ENCODE measurements around the gene PLXDC1. TPM values are rescaled to one million over a fixed set of nuclear protein-coding genes. Genes with fewer than 3 reads are reported as not detected.
"Not testable (repeated sequence)": the region's sequence is repeated elsewhere in the genome, so short reads cannot be mapped to it uniquely, and the experiment has no call there.

PLXDC1 gene
- total RNA-seq, 1 experiment from 2014 or later = 0.75 TPM

DNA sequence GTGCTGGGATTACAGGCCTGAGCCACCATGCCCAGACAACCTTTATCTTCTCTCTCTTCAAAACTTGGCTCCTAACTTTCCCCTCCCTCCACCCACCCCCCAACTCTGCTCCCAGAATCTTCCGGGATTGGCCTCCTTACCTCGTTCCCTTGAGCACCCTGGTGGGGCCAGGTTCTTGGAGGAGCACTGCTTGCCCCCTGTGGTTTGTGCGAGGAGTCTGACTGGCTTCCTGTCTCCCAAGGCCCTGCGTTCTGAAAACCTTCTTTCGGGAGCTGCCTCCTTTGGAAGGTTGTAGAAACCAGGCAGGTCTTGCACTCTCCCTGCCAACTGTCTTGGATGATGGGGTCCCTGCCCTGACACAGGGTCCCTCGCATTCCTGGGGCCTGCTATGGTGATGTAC lies 19.8 kb downstream of the PLXDC1 start:
- Histone ChIP-seq H3K9me3 (ENCODE audit: low read depth, low read length, poor library complexity, severe bottlenecking) (no peaks in the 10 kb centered on the region), H3K27ac (ENCODE audit: low read depth, low read length, poor library complexity, severe bottlenecking) (no peak overlapping the region), H3K4me3 (ENCODE audit: low read depth, low read length, poor library complexity, severe bottlenecking) (no peak overlapping the region), H3K27me3 (replicated peaks; ENCODE audit: insufficient read depth, low read depth, low read length, poor library complexity) (no peaks in the 10 kb centered on the region), H3K4me1 (ENCODE audit: insufficient read depth, low read length, poor library complexity, severe bottlenecking) (no peaks in the 10 kb centered on the region), H3K36me3 (ENCODE audit: insufficient read depth, low read length, poor library complexity, severe bottlenecking) (no peaks in the 10 kb centered on the region)
- POLR2A ChIA-PET (ENCODE audit: low non-redundant PET) = no interaction called here
- intact Hi-C loops (cut with micrococcal nuclease; ENCODE audit: unreplicated experiment) = no loop called here
- no peak for TF ChIP-seq EZH2 (IDR thresholded peaks at IDR 0.05; ENCODE audit: borderline replicate concordance, low read depth, low read length, poor library complexity, severe bottlenecking)
- TF ChIP-seq, protein P1, sequence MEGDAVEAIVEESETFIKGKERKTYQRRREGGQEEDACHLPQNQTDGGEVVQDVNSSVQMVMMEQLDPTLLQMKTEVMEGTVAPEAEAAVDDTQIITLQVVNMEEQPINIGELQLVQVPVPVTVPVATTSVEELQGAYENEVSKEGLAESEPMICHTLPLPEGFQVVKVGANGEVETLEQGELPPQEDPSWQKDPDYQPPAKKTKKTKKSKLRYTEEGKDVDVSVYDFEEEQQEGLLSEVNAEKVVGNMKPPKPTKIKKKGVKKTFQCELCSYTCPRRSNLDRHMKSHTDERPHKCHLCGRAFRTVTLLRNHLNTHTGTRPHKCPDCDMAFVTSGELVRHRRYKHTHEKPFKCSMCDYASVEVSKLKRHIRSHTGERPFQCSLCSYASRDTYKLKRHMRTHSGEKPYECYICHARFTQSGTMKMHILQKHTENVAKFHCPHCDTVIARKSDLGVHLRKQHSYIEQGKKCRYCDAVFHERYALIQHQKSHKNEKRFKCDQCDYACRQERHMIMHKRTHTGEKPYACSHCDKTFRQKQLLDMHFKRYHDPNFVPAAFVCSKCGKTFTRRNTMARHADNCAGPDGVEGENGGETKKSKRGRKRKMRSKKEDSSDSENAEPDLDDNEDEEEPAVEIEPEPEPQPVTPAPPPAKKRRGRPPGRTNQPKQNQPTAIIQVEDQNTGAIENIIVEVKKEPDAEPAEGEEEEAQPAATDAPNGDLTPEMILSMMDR (conservative IDR thresholded peaks at IDR 0.05; ENCODE audit: low read depth, low read length) = no peak
- no TSS peak for BruUV-seq (replicated peaks)
- CTCF ChIA-PET = no interaction called here
- no peak for DNase-seq (ENCODE audit: low spot score)

DNA sequence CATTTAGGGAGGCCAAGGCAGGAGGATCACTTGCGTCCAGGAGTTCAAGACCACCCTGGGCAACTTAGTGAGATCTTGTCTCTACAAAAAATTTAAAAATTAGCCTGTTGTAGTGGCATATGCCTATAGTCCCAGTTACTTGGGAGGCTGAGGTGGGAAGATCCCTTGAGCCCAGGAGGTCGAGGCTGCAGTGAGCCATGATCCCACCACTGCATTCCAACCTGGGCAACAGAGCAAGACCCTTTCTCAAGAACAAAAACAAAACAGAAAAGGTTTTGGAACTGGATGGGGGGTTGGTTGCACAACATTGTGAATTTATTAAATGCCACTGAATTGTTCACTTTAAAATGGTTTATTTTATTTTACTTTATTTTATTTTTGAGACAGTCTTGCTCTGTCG lies 21.2 kb downstream of the PLXDC1 start:
- BruUV-seq (replicated peaks) = no TSS peak
- intact Hi-C loops (cut with micrococcal nuclease; ENCODE audit: unreplicated experiment) = no loop called here
- Histone ChIP-seq H3K36me3 (ENCODE audit: insufficient read depth, low read length, poor library complexity, severe bottlenecking) (no peaks in the 10 kb centered on the region), H3K4me1 (ENCODE audit: insufficient read depth, low read length, poor library complexity, severe bottlenecking) (no peaks in the 10 kb centered on the region), H3K27me3 (replicated peaks; ENCODE audit: insufficient read depth, low read depth, low read length, poor library complexity) (no peaks in the 10 kb centered on the region), H3K4me3 (ENCODE audit: low read depth, low read length, poor library complexity, severe bottlenecking) (no peak overlapping the region), H3K27ac (ENCODE audit: low read depth, low read length, poor library complexity, severe bottlenecking) (no peak overlapping the region), H3K9me3 (ENCODE audit: low read depth, low read length, poor library complexity, severe bottlenecking) (no peaks in the 10 kb centered on the region)
- DNase-seq (ENCODE audit: low spot score) = no peak
- TF ChIP-seq, protein P1 (conservative IDR thresholded peaks at IDR 0.05; ENCODE audit: low read depth, low read length) = no peak
- no peak for TF ChIP-seq EZH2 (IDR thresholded peaks at IDR 0.05; ENCODE audit: borderline replicate concordance, low read depth, low read length, poor library complexity, severe bottlenecking)
- ChIA-PET POLR2A (ENCODE audit: low non-redundant PET) (no interaction called here), CTCF (no interaction called here)

DNA sequence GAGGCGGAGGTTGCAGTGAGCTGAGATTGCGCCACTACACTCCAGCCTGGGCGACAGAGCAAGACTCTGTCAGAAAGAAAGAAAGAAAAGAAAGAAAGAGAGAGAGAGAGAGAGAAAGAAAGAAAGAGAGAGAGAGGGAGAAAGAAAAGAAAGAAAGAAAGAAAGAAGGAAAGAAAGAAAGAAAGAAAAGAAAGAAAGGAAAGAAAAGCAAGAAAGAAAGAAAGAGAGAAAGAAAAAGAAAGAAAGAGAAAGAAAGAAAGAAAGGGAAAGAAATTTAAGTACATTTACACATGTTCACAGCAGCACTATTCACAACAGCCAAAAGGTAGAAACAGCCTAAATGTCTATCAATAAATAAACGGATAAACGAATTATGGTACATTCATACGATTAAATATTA lies 21.9 kb downstream of the PLXDC1 start:
- BruUV-seq (replicated peaks); H3K9me3 ChIP-seq (ENCODE audit: low read depth, low read length, poor library complexity, severe bottlenecking); H3K4me3 ChIP-seq (ENCODE audit: low read depth, low read length, poor library complexity, severe bottlenecking); H3K27me3 ChIP-seq (replicated peaks; ENCODE audit: insufficient read depth, low read depth, low read length, poor library complexity); H3K4me1 ChIP-seq (ENCODE audit: insufficient read depth, low read length, poor library complexity, severe bottlenecking); DNase-seq (ENCODE audit: low spot score); H3K36me3 ChIP-seq (ENCODE audit: insufficient read depth, low read length, poor library complexity, severe bottlenecking); CTCF ChIA-PET; H3K27ac ChIP-seq (ENCODE audit: low read depth, low read length, poor library complexity, severe bottlenecking); POLR2A ChIA-PET (ENCODE audit: low non-redundant PET); intact Hi-C loops (cut with micrococcal nuclease; ENCODE audit: unreplicated experiment): not testable (repeated sequence)

DNA sequence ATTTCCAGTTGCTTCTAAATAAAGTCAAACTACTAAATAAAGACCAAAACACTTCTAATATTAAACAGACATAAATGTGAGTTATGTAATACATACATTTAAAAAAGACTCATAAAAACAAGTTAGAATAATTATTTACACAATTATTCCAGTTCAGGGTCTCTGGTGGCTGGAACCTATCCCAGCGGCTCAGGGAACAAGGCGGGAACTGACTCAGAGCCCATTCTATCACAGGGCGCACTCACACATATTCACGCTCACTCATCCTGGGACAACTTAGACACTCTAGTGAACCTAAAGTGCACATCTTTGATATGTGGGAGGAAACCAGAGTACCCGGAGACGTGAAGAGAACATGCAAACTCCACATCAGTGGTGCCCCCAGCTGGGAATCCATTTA lies 25.0 kb downstream of the PLXDC1 start:
- intact Hi-C loops (cut with micrococcal nuclease; ENCODE audit: unreplicated experiment) = no loop called here
- no peak for DNase-seq (ENCODE audit: low spot score)
- Histone ChIP-seq H3K4me3 (ENCODE audit: low read depth, low read length, poor library complexity, severe bottlenecking) (no peak overlapping the region), H3K27me3 (replicated peaks; ENCODE audit: insufficient read depth, low read depth, low read length, poor library complexity) (no peaks in the 10 kb centered on the region), H3K4me1 (ENCODE audit: insufficient read depth, low read length, poor library complexity, severe bottlenecking) (no peaks in the 10 kb centered on the region), H3K36me3 (ENCODE audit: insufficient read depth, low read length, poor library complexity, severe bottlenecking) (no peaks in the 10 kb centered on the region), H3K27ac (ENCODE audit: low read depth, low read length, poor library complexity, severe bottlenecking) (no peak overlapping the region), H3K9me3 (ENCODE audit: low read depth, low read length, poor library complexity, severe bottlenecking) (no peaks in the 10 kb centered on the region)
- ChIA-PET CTCF (no interaction called here), POLR2A (ENCODE audit: low non-redundant PET) (no interaction called here)
- no peak for TF ChIP-seq EZH2 (IDR thresholded peaks at IDR 0.05; ENCODE audit: borderline replicate concordance, low read depth, low read length, poor library complexity, severe bottlenecking)
- BruUV-seq (replicated peaks) = no TSS peak

All from A673 (cell line).